IMR-90 (cell line): ENCODE results near the gene TRAF3. TPM values are rescaled to one million over a fixed set of nuclear protein-coding genes. Genes with fewer than 3 reads are reported as not detected.

Source experiments
- ATAC-seq: fragments of 200-7000 bp; cut with Tn5 transposase; 2 replicates; pipeline ENCODE4 v1.9.1; 2020; ENCODE audit warnings: low read depth, mild to moderate bottlenecking, moderate library complexity
- BruUV-seq: library from RNA; stranded (reverse); fragments of 400-500 nt; replicated peaks from 2 replicates; lab custom pipeline; 2021; lab: Mats Ljungman, UMichigan
- CTCF ChIA-PET: fragments of 300-600 bp; formaldehyde crosslinking; extraction: SDS; loops from one replicate; lab custom pipeline; 2021; ENCODE audit warnings: antibody characterized with exemption; lab: Yijun Ruan, JAX
- POLR2A ChIA-PET: fragments of 300-600 bp; sonication (Branson Sonifier 250); formaldehyde crosslinking; loops from one replicate; lab custom pipeline; 2022; ENCODE audit warnings: antibody characterized with exemption; ENCODE audit not compliant: unreplicated experiment; lab: Charles Lee
- DNase-seq: peaks from one replicate; pipeline ENCODE4 v3.0.0; 2013
- H2AFZ ChIP-seq: replicated peaks from 2 replicates; pipeline ENCODE3; 2013; ENCODE audit warnings: low read length, mild to moderate bottlenecking; ENCODE audit not compliant: poor library complexity
- H2AK5ac ChIP-seq: 2 replicates; pipeline ENCODE4 v1.6.1; 2013; ENCODE audit warnings: low read depth, low read length, inconsistent platforms
- H2AK9ac ChIP-seq: replicated peaks from 2 replicates; pipeline ENCODE3; 2013; ENCODE audit warnings: mild to moderate bottlenecking, low read depth, low read length, moderate library complexity; ENCODE audit not compliant: poor library complexity
- H2BK120ac ChIP-seq: 2 replicates; pipeline ENCODE4 v1.6.1; 2013; ENCODE audit warnings: low read depth, low read length, inconsistent platforms
- H2BK15ac ChIP-seq: 3 replicates; pipeline ENCODE4 v1.6.1; 2013; ENCODE audit warnings: low read depth, low read length, inconsistent platforms
- H2BK20ac ChIP-seq: 2 replicates; pipeline ENCODE4 v1.6.1; 2013; ENCODE audit warnings: low read depth, mild to moderate bottlenecking, inconsistent platforms, low read length, moderate library complexity
- H2BK5ac ChIP-seq: 2 replicates; pipeline ENCODE4 v1.6.1; 2013; ENCODE audit warnings: mild to moderate bottlenecking, low read depth, low read length, inconsistent platforms; ENCODE audit not compliant: poor library complexity, severe bottlenecking
- H3K14ac ChIP-seq: replicated peaks from 2 replicates; pipeline ENCODE4 v1.6.1; 2013; ENCODE audit warnings: low read depth, low read length, inconsistent platforms
- H3K18ac ChIP-seq: 2 replicates; pipeline ENCODE4 v1.6.1; 2013; ENCODE audit warnings: low read depth, low read length, control low read depth
- H3K23ac ChIP-seq: 2 replicates; pipeline ENCODE4 v1.6.1; 2013; ENCODE audit warnings: low read depth, low read length, inconsistent platforms
- H3K27ac ChIP-seq: 2 replicates; pipeline ENCODE4 v1.5.1; 2013; ENCODE audit warnings: mild to moderate bottlenecking, control low read depth, low read length; ENCODE audit not compliant: insufficient read depth
- H3K27me3 ChIP-seq: 2 replicates; pipeline ENCODE4 v1.6.1; 2013; ENCODE audit warnings: low read length; ENCODE audit not compliant: control insufficient read depth, insufficient read depth
- H3K36me3 ChIP-seq: 2 replicates; pipeline ENCODE4 v1.6.1; 2013; ENCODE audit warnings: low read length, mixed read lengths; ENCODE audit not compliant: control insufficient read depth, insufficient read depth
- H3K4ac ChIP-seq: 2 replicates; pipeline ENCODE4 v1.6.1; 2013; ENCODE audit warnings: low read depth, low read length, inconsistent platforms
- H3K4me1 ChIP-seq: 2 replicates; pipeline ENCODE4 v1.6.1; 2013; ENCODE audit warnings: low read length, mixed read lengths; ENCODE audit not compliant: control insufficient read depth, insufficient read depth
- H3K4me2 ChIP-seq: 2 replicates; pipeline ENCODE4 v1.6.1; 2013; ENCODE audit warnings: low read depth, mild to moderate bottlenecking, control low read depth, low read length, moderate library complexity
- H3K4me3 ChIP-seq: 2 replicates; pipeline ENCODE4 v1.5.1; 2013; ENCODE audit warnings: low read depth, mild to moderate bottlenecking, control low read depth, low read length, moderate library complexity; ENCODE audit not compliant: insufficient read depth
- H3K56ac ChIP-seq: 2 replicates; pipeline ENCODE4 v1.6.1; 2013; ENCODE audit warnings: low read length, inconsistent platforms; ENCODE audit not compliant: insufficient read depth; ENCODE audit errors: extremely low read depth
- H3K79me1 ChIP-seq, 2 experiments: 2 replicates each; pipeline ENCODE4 v1.6.1; 2013; ENCODE audit warnings: low read length in 2 of 2, inconsistent platforms in 1 of 2, low read depth in 1 of 2
- H3K9ac ChIP-seq: 2 replicates; pipeline ENCODE4 v1.6.1; 2013; ENCODE audit warnings: low read depth, low read length, control low read depth
- H3K9me1 ChIP-seq: 2 replicates; pipeline ENCODE4 v1.6.1; 2013; ENCODE audit warnings: low read length, inconsistent platforms; ENCODE audit not compliant: insufficient read depth
- H3K9me3 ChIP-seq: 2 replicates; pipeline ENCODE4 v1.6.1; 2013; ENCODE audit warnings: low read length; ENCODE audit not compliant: control insufficient read depth, insufficient read depth
- H4K20me1 ChIP-seq: 2 replicates; pipeline ENCODE4 v1.6.1; 2013; ENCODE audit warnings: low read length, inconsistent platforms; ENCODE audit not compliant: insufficient read depth
- H4K5ac ChIP-seq: 2 replicates; pipeline ENCODE4 v1.6.1; 2013; ENCODE audit warnings: mild to moderate bottlenecking, low read depth, low read length, control low read depth
- H4K8ac ChIP-seq, 2 experiments: 2 replicates each; pipeline ENCODE4 v1.6.1; 2013; ENCODE audit warnings: low read depth in 2 of 2, low read length in 2 of 2, control low read depth in 1 of 2, inconsistent platforms in 1 of 2
- H4K91ac ChIP-seq: 2 replicates; pipeline ENCODE4 v1.6.1; 2013; ENCODE audit warnings: low read depth, low read length, inconsistent platforms; ENCODE audit not compliant: insufficient read depth
- CEBPB ChIP-seq: IDR thresholded peaks from 2 replicates; pipeline ENCODE4 v1.6.1; 2012; ENCODE audit warnings: low read depth, low read length, improper control_type of control experiment
- MAZ ChIP-seq: IDR thresholded peaks from 2 replicates; pipeline ENCODE4 v1.6.1; 2012; ENCODE audit warnings: low read depth, mild to moderate bottlenecking, low read length, improper control_type of control experiment, moderate library complexity, borderline replicate concordance
- SMC3 ChIP-seq: fragments of 150-350 bp; IDR thresholded peaks from 2 replicates; pipeline ENCODE4 v1.6.1; 2016; ENCODE audit warnings: low read depth, mild to moderate bottlenecking, antibody characterized with exemption, low read length, moderate library complexity
- WGBS, 2 experiments: methylation state at CpG; one replicate each; pipeline versions ENCODE4 v1.1.5 to v1.1.7; 2013; ENCODE audit warnings: missing lambda C conversion rate in 2 of 2; ENCODE audit not compliant: insufficient read length in 1 of 2; ENCODE audit errors: extremely low coverage in 2 of 2; 5-methylcytosine and 5-hydroxymethylcytosine counted together
- dilution Hi-C: fragments of 300-500 bp; cut with HindIII; formaldehyde crosslinking; loops from one replicate; pipeline ENCODE4 v1.14.3; 2018; ENCODE audit warnings: low sequenced_read_pairs; ENCODE audit not compliant: unreplicated experiment
- in situ Hi-C: fragments of 300-500 bp; cut with MboI; formaldehyde crosslinking; loops from 3 replicates; pipeline ENCODE4 v1.14.3; 2019; ENCODE audit warnings: low sequenced_read_pairs, inconsistent platforms, mixed read lengths
- intact Hi-C: fragments of 100-400 bp; cut with micrococcal nuclease; formaldehyde crosslinking; loops from 2 replicates; pipeline ENCODE4 v1.10.0; 2022
- polyA plus RNA-seq, 3 experiments: library from polyadenylated mRNA; depleted of rRNA; stranded (reverse); fragments of >200 nt; gene quantifications; 2 replicates each; pipeline ENCODE4 v1.2.3, GENCODE V29; 2012; ENCODE audit warnings: low replicate concordance in 1 of 3
- total RNA-seq: library from RNA; depleted of rRNA; stranded (reverse); fragments of >200 nt; gene quantifications from 2 replicates; pipeline ENCODE4 v1.2.3, GENCODE V29; 2012

TRAF3 gene
- total and polyA plus RNA-seq, 2 of the 4 experiments (the other 2 are of a cell fraction): 21.2 to 25.3 TPM

DNA sequence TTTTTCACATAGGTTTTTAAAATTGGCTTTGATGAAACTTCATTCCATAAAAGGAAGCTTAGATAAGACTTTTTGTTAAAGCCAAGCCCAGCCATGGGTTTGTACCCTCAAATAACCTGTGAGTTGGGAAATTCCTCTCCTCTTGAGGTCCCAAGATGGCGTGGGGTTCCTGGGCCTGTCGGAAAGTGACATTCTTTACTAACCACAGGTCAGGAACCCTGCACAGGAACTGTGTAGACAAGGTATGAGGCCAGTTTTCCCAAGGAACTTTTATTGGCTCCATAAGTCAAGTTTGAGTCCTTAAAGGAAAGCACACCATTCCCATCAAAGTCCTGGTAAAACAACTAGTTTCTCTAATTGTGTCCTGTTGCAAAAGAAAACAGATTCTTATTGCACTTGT, 80.2 kb downstream of the TRAF3 start:
- Histone ChIP-seq H2BK5ac (no peak overlapping the region), H3K18ac (no peak overlapping the region), H2BK120ac (no peak overlapping the region), H3K14ac (no peak overlapping the region), H2AK5ac (no peak overlapping the region), H4K91ac (no peak overlapping the region), H3K4me1 (no peaks in the 10 kb centered on the region), H2BK15ac (no peak overlapping the region), H3K9me3 (peaks cover 2% of the 10 kb centered on the region; the same call in 1 of the 2 replicates), H3K23ac (no peak overlapping the region), H3K79me1 (peaks cover 10 to 50% of the 10 kb centered on the region in 2 experiments; a peak in 3 of 4 replicates), H2BK20ac (no peak overlapping the region), H3K9me1 (no peaks in the 10 kb centered on the region), H3K9ac (no peak overlapping the region), H3K4ac (no peak overlapping the region), H4K5ac (no peak overlapping the region), H3K56ac (no peak overlapping the region), H4K8ac (no peak overlapping the region), H3K27me3 (no peaks in the 10 kb centered on the region), H3K27ac (no peak overlapping the region), H2AK9ac (no peak overlapping the region), H4K20me1 (no peaks in the 10 kb centered on the region), H3K36me3 (no peaks in the 10 kb centered on the region), H2AFZ (no peak overlapping the region), H3K4me2 (no peak overlapping the region), H3K4me3 (no peak overlapping the region)
- POLR2A ChIA-PET: no interaction called here
- ATAC-seq (no peak), DNase-seq (no peak)
- no peak for TF ChIP-seq MAZ
- TF ChIP-seq SMC3: no peak
- TF ChIP-seq CEBPB: no peak
- BruUV-seq: no TSS peak
- in situ Hi-C loops: no loop called here
- dilution Hi-C loops: no loop called here
- intact Hi-C loops: no loop called here
- CTCF ChIA-PET: no interaction called here
- WGBS, 2 experiments: no CpG with 5 or more reads among the region's 2 CpGs
